A549 (cell line): ENCODE measurements around the gene INPP5F. TPM values are rescaled to one million over a fixed set of nuclear protein-coding genes. Genes with fewer than 3 reads are reported as not detected.

Source experiments
- ATAC-seq, 2 experiments: fragments of 200-7000 bp in 1 of 2; fragments of >200 bp in 1 of 2; cut with Nextera tagmentation in 1 of 2; cut with Tn5 transposase in 1 of 2; 3 replicates each; pipeline versions ENCODE4 v1.8.0 to v1.9.1; 2018 to 2020; ENCODE audit warnings: mild to moderate bottlenecking in 1 of 2, moderate library complexity in 1 of 2
- CTCF ChIA-PET: fragments of 300-600 bp; sonication (Branson Sonifier 250); formaldehyde crosslinking; extraction: SDS; loops from one replicate; lab custom pipeline; 2021; ENCODE audit warnings: antibody characterized with exemption, inconsistent platforms; lab: Yijun Ruan, JAX
- POLR2A ChIA-PET: fragments of 350-600 bp; formaldehyde crosslinking; extraction: SDS; loops from one replicate; lab custom pipeline; 2021; ENCODE audit warnings: antibody characterized with exemption, inconsistent platforms; lab: Yijun Ruan, JAX
- DNase-seq, 2 experiments: peaks; one replicate each; pipeline versions ENCODE4 v3.0.0 to v3.0.0-alpha.2; 2011 to 2016; ENCODE audit warnings: low read depth in 1 of 2, low spot score in 1 of 2
- FAIRE-seq: peaks from 2 replicates; lab custom pipeline; 2011; peaks lifted over from hg19 to GRCh38; lab: Jason Lieb, UNC
- H3K27ac ChIP-seq, 2 experiments: fragments of >200 bp; sonication (Bioruptor Twin); formaldehyde crosslinking; 3 replicates each; pipeline ENCODE4 v1.5.1; 2016 to 2017
- H3K4me1 ChIP-seq: fragments of >200 bp; sonication (Bioruptor Twin); formaldehyde crosslinking; 3 replicates; pipeline ENCODE4 v1.6.1; 2016
- H3K4me2 ChIP-seq: fragments of >200 bp; sonication (Bioruptor Twin); formaldehyde crosslinking; 3 replicates; pipeline ENCODE4 v1.6.1; 2016
- H3K4me3 ChIP-seq: fragments of >200 bp; sonication (Bioruptor Twin); formaldehyde crosslinking; 3 replicates; pipeline ENCODE4 v1.5.1; 2016
- H3K9me3 ChIP-seq: fragments of >200 bp; sonication (Bioruptor Twin); formaldehyde crosslinking; 3 replicates; pipeline ENCODE4 v1.6.1; 2016
- CBX8 ChIP-seq: fragments of 200-600 bp; sonication (generic); IDR thresholded peaks from 2 replicates; pipeline ENCODE4 v1.6.1; 2016
- CEBPB ChIP-seq, 2 experiments: fragments of >200 bp in 1 of 2; sonication (Bioruptor Twin) in 1 of 2; formaldehyde crosslinking in 1 of 2; IDR thresholded peaks; 2 replicates each; pipeline ENCODE4 v1.6.1; 2012 to 2016
- CHD4 ChIP-seq: fragments of 200-600 bp; sonication (generic); IDR thresholded peaks from 2 replicates; pipeline ENCODE4 v1.6.1; 2016; ENCODE audit warnings: antibody characterized with exemption, mild to moderate bottlenecking, borderline replicate concordance
- EHMT2 ChIP-seq: fragments of 200-600 bp; sonication (generic); IDR thresholded peaks from 2 replicates; pipeline ENCODE4 v1.6.1; 2016; ENCODE audit warnings: antibody characterized with exemption, low read depth, mild to moderate bottlenecking, moderate library complexity
- EP300 ChIP-seq, 2 experiments: fragments of >200 bp; sonication (Bioruptor Twin); formaldehyde crosslinking; IDR thresholded peaks; 2 replicates in 1 of 2; 3 replicates in 1 of 2; pipeline ENCODE4 v1.6.1; 2016 to 2017
- FOSB ChIP-seq: fragments of 250-450 bp; sonication (Bioruptor Pico); IDR thresholded peaks from 2 replicates; pipeline ENCODE4 v1.5.0; 2020; ENCODE audit warnings: mild to moderate bottlenecking, moderate library complexity
- HDAC2 ChIP-seq: fragments of 200-600 bp; sonication (generic); IDR thresholded peaks from 2 replicates; pipeline ENCODE4 v1.6.1; 2016
- HEYL ChIP-seq: fragments of 250-450 bp; sonication (Bioruptor Pico); IDR thresholded peaks from 2 replicates; pipeline ENCODE4 v1.8.0; 2021; ENCODE audit warnings: mild to moderate bottlenecking, moderate library complexity
- HOXB13 ChIP-seq: fragments of 250-450 bp; sonication (Bioruptor Pico); IDR thresholded peaks from 2 replicates; pipeline ENCODE4 v1.5.0; 2020; ENCODE audit warnings: low read depth, mild to moderate bottlenecking, moderate library complexity
- HOXB5 ChIP-seq: fragments of 250-450 bp; sonication (Bioruptor Pico); IDR thresholded peaks from 2 replicates; pipeline ENCODE4 v1.5.0; 2020; ENCODE audit warnings: mild to moderate bottlenecking, moderate library complexity
- JUN ChIP-seq, 2 experiments: fragments of >200 bp; sonication (Bioruptor Twin); formaldehyde crosslinking; IDR thresholded peaks; 2 replicates in 1 of 2; 3 replicates in 1 of 2; pipeline ENCODE4 v1.6.1; 2016 to 2017
- MAFK ChIP-seq: fragments of 450-650 bp; IDR thresholded peaks from 2 replicates; pipeline ENCODE4 v1.6.1; 2014; ENCODE audit not compliant: partially characterized antibody
- MAZ ChIP-seq: fragments of 150-350 bp; IDR thresholded peaks from 2 replicates; pipeline ENCODE4 v1.6.1; 2014; ENCODE audit warnings: antibody characterized with exemption, low read depth, low read length, borderline replicate concordance
- MYC ChIP-seq: IDR thresholded peaks from 2 replicates; pipeline ENCODE4 v1.6.1; 2012; ENCODE audit warnings: mild to moderate bottlenecking, inconsistent platforms, low read length, improper control_type of control experiment, borderline replicate concordance
- NPAS2 ChIP-seq: fragments of 250-450 bp; sonication (Bioruptor Pico); IDR thresholded peaks from 2 replicates; pipeline ENCODE4 v1.8.0; 2022; ENCODE audit warnings: mild to moderate bottlenecking, moderate library complexity, borderline replicate concordance
- RCOR1 ChIP-seq: fragments of 150-350 bp; IDR thresholded peaks from 2 replicates; pipeline ENCODE4 v1.6.1; 2014; ENCODE audit warnings: antibody characterized with exemption, low read length, low read depth
- SMC3 ChIP-seq: fragments of >200 bp; sonication (Bioruptor Twin); formaldehyde crosslinking; IDR thresholded peaks from 3 replicates; pipeline ENCODE4 v1.6.1; 2018; ENCODE audit warnings: inconsistent platforms
- SREBF2 ChIP-seq: fragments of 450-650 bp; IDR thresholded peaks from 2 replicates; pipeline ENCODE4 v1.6.1; 2014; ENCODE audit warnings: mild to moderate bottlenecking, moderate library complexity
- TFCP2L1 ChIP-seq: fragments of 250-450 bp; sonication (Bioruptor Pico); IDR thresholded peaks from 2 replicates; pipeline ENCODE4 v1.5.0; 2021; ENCODE audit warnings: mild to moderate bottlenecking
- WGBS: methylation state at CpG from one replicate; pipeline ENCODE4 v1.1.6; 2017; ENCODE audit errors: missing lambda C conversion rate; 5-methylcytosine and 5-hydroxymethylcytosine counted together
- polyA plus RNA-seq, 4 experiments: library from polyadenylated mRNA; depleted of rRNA in 3 of 4; stranded (reverse); fragments of >200 nt; fragmentation: RNase III in 1 of 4; extraction: RNeasy Plus Mini Kit Qiagen cat#74134 plus additional on column Dnase treatment in 1 of 4; gene quantifications; 2 replicates in 3 of 4; 3 replicates in 1 of 4; pipeline ENCODE4 v1.2.3, GENCODE V29; 2011 to 2017
- TF ChIP-seq, protein P1 (sequence below): fragments of 250-450 bp; sonication (Bioruptor Pico); IDR thresholded peaks from 2 replicates; pipeline ENCODE4 v1.5.0; 2020; ENCODE audit warnings: low read depth, mild to moderate bottlenecking, moderate library complexity
- TF ChIP-seq, protein P2 (sequence below): fragments of >200 bp; sonication (Bioruptor Twin); formaldehyde crosslinking; IDR thresholded peaks from 3 replicates; pipeline ENCODE4 v1.5.1; 2016
- TF ChIP-seq, protein P3 (sequence below): fragments of 450-650 bp; IDR thresholded peaks from 2 replicates; pipeline ENCODE4 v1.6.1; 2014; ENCODE audit warnings: antibody characterized with exemption
- TF ChIP-seq, protein P4 (sequence below): IDR thresholded peaks from 2 replicates; pipeline ENCODE4 v1.6.1; 2012

Gene INPP5F
- polyA plus RNA-seq, 2 of the 4 experiments (the other 2 are of a cell fraction), result 5.6 to 7.7 TPM

DNA sequence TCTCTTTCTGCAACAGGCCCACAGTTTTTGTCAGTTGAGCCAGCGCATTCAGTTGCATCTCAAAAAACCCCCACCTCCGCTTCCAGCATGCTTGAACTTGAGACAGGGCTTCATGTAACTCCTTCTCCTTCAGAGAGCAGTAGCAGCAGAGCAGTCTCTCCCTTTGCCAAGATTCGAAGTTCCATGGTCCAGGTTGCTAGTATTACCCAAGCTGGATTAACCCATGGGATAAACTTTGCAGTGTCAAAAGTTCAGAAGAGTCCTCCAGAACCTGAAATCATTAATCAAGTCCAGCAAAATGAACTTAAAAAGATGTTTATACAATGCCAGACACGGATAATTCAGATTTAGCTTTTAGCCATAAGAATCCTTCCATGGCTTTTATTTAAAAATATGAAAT is 101.6 kb downstream of the INPP5F start:
- ChIA-PET POLR2A (no interaction called here), CTCF (interaction anchor here (1.1 to 1.4 kb wide), 3 partner anchors 12 to 77 kb away, joined by 3 read pairs; no protein-coding TSS in a partner anchor)
- TF ChIP-seq, protein P1, sequence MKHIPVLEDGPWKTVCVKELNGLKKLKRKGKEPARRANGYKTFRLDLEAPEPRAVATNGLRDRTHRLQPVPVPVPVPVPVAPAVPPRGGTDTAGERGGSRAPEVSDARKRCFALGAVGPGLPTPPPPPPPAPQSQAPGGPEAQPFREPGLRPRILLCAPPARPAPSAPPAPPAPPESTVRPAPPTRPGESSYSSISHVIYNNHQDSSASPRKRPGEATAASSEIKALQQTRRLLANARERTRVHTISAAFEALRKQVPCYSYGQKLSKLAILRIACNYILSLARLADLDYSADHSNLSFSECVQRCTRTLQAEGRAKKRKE (CRISPR knock-in tag), result no peak
- TF ChIP-seq HDAC2 (no peak), TFCP2L1 (CRISPR knock-in tag) (no peak), JUN (IDR thresholded peaks at IDR 0.05) (no peak), NPAS2 (no peak)
- TF ChIP-seq, protein P2, sequence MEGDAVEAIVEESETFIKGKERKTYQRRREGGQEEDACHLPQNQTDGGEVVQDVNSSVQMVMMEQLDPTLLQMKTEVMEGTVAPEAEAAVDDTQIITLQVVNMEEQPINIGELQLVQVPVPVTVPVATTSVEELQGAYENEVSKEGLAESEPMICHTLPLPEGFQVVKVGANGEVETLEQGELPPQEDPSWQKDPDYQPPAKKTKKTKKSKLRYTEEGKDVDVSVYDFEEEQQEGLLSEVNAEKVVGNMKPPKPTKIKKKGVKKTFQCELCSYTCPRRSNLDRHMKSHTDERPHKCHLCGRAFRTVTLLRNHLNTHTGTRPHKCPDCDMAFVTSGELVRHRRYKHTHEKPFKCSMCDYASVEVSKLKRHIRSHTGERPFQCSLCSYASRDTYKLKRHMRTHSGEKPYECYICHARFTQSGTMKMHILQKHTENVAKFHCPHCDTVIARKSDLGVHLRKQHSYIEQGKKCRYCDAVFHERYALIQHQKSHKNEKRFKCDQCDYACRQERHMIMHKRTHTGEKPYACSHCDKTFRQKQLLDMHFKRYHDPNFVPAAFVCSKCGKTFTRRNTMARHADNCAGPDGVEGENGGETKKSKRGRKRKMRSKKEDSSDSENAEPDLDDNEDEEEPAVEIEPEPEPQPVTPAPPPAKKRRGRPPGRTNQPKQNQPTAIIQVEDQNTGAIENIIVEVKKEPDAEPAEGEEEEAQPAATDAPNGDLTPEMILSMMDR, result no peak
- no peak for ATAC-seq
- DNase-seq, result no peak
- no peak overlapping the region for H3K4me3 ChIP-seq
- no peak overlapping the region for H3K27ac ChIP-seq
- H3K4me1 ChIP-seq, result no peaks in the 10 kb centered on the region
- no peak overlapping the region for H3K4me2 ChIP-seq
- no peaks in the 10 kb centered on the region for H3K9me3 ChIP-seq
- 88% methylated on average over 4 of the region's 4 CpGs for WGBS
- no peak for FAIRE-seq

DNA sequence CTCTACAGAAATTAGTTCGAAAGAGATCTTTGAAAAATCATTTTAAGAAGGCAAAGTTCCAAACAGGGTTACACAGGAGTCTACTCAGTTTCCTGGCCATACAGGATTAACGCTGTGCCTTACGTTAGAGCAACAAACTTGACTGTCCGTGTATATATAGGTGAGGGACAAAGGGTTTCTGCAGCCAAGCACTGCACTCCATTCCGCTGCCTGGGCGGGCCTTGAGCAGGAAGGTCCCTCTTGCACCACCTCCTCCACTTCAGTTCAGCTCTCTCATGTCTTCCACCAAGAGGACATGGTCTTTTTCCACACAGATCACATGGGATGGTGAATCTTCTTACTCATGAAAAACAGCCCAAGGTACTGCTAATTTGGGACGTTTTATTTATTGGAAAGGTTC is 103.6 kb downstream of the INPP5F start:
- H3K4me3 ChIP-seq, result no peak overlapping the region
- WGBS, result 88% methylated on average over 7 of the region's 7 CpGs
- H3K4me2 ChIP-seq, result no peak overlapping the region
- DNase-seq (no peak), ATAC-seq (no peak)
- H3K4me1 ChIP-seq, result 0 out of 3 replicates have a peak, but pooled peaks cover 4% of the 10 kb centered on the region
- no peaks in the 10 kb centered on the region for H3K9me3 ChIP-seq
- POLR2A ChIA-PET, result no interaction called here
- TF ChIP-seq MAZ (no peak), CHD4 (no peak)
- TF ChIP-seq, all 56 proteins: peak for 0
- CTCF ChIA-PET, result interaction anchor here (1.3 to 3.3 kb wide), 3 partner anchors 25 to 109 kb away, joined by 3 to 14 read pairs (median 4); no protein-coding TSS in a partner anchor
- no peak overlapping the region for H3K27ac ChIP-seq
- FAIRE-seq, result no peak

DNA sequence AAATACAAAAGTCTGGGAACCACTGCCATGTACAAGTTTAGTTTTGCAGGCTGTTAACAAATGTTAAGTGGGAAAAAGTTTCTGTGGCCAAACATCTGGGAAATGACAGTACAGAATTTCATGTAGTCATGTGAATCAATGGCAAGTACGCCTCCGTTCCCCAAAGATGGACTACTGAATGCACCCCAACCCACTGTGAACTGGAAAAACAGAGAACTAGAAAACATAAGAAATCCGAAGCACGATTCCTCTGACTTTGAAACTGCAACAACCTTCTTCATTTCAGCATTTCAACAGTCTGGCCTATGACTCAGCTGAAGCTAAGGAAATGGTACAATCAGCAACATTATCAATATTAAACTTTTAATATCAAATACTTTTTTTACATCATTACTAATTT is 105.0 kb downstream of the INPP5F start:
- ATAC-seq (no peak), DNase-seq (no peak), FAIRE-seq (no peak)
- Histone ChIP-seq H3K27ac (no peak overlapping the region), H3K9me3 (no peaks in the 10 kb centered on the region), H3K4me1 (0 out of 3 replicates have a peak, but pooled peaks cover 4% of the 10 kb centered on the region), H3K4me2 (no peak overlapping the region), H3K4me3 (no peak overlapping the region)
- TF ChIP-seq SMC3 (no peak), SREBF2 (no peak), FOSB (CRISPR knock-in tag) (no peak), CEBPB (IDR thresholded peaks at IDR 0.05) (no peak), NPAS2 (no peak), MYC (no peak), EHMT2 (no peak), HOXB13 (CRISPR knock-in tag) (no peak), RCOR1 (no peak), CBX8 (no peak), HOXB5 (CRISPR knock-in tag) (no peak), MAFK (no peak), TFCP2L1 (CRISPR knock-in tag) (no peak), HDAC2 (no peak), EP300 (IDR thresholded peaks at IDR 0.05) (no peak), HEYL (CRISPR knock-in tag) (no peak)
- TF ChIP-seq, protein P3, sequence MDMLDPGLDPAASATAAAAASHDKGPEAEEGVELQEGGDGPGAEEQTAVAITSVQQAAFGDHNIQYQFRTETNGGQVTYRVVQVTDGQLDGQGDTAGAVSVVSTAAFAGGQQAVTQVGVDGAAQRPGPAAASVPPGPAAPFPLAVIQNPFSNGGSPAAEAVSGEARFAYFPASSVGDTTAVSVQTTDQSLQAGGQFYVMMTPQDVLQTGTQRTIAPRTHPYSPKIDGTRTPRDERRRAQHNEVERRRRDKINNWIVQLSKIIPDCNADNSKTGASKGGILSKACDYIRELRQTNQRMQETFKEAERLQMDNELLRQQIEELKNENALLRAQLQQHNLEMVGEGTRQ, result no peak
- TF ChIP-seq, protein P4, sequence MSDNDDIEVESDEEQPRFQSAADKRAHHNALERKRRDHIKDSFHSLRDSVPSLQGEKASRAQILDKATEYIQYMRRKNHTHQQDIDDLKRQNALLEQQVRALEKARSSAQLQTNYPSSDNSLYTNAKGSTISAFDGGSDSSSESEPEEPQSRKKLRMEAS, result no peak
- WGBS, result 93% methylated on average over 4 of the region's 4 CpGs
- CTCF ChIA-PET, result interaction anchor here (1.3 to 3.3 kb wide), 3 partner anchors 10 to 80 kb away, joined by 3 to 14 read pairs (median 4); no protein-coding TSS in a partner anchor
- POLR2A ChIA-PET, result no interaction called here
